K562 (cell line): Measurements from ENCODE around the gene THUMPD1. TPM values are rescaled to one million over a fixed set of nuclear protein-coding genes. Genes with fewer than 3 reads are reported as not detected.

Source experiments
- ATAC-seq: fragments of 200-7000 bp; cut with Tn5 transposase; 3 replicates; pipeline ENCODE4 v1.9.1; 2020; ENCODE audit warnings: moderate library complexity
- BruUV-seq: library from RNA; stranded (reverse); fragments of 400-500 nt; replicated peaks from 2 replicates; lab custom pipeline; 2021; lab: Mats Ljungman, UMichigan
- CTCF ChIA-PET: fragments of 300-600 bp; formaldehyde crosslinking; extraction: SDS; loops from one replicate; lab custom pipeline; 2021; ENCODE audit warnings: low intra/inter-chr PET ratio; lab: Yijun Ruan, JAX
- POLR2A ChIA-PET: fragments of 300-600, 350-650 bp; sonication (Branson Sonifier 250); formaldehyde crosslinking; extraction: SDS; loops from one replicate; lab custom pipeline; 2021; ENCODE audit warnings: antibody characterized with exemption, inconsistent platforms; lab: Yijun Ruan, JAX
- DNase-seq, 4 experiments: peaks; one replicate each; pipeline versions ENCODE4 v3.0.0 to v3.0.0-alpha.2; 2011 to 2018; ENCODE audit warnings: low spot score in 3 of 4, mixed read lengths in 3 of 4; ENCODE audit errors: extremely low read depth in 1 of 4
- FAIRE-seq: peaks from 2 replicates; lab custom pipeline; 2011; peaks lifted over from hg19 to GRCh38; lab: Jason Lieb, UNC
- H2AFZ ChIP-seq: 2 replicates; pipeline ENCODE4 v1.6.0; 2011; ENCODE audit warnings: low read depth, low read length, control low read depth, inconsistent platforms
- H3K27ac ChIP-seq: fragments of 200-600 bp; 3 replicates; pipeline ENCODE4 v1.8.0; 2011; ENCODE audit warnings: low read depth, mild to moderate bottlenecking, control low read depth, inconsistent platforms, low read length, moderate library complexity, mixed read lengths; ENCODE audit errors: extremely low read depth
- H3K27me3 ChIP-seq, 2 experiments: fragments of 300-600 bp in 1 of 2; 2 replicates in 1 of 2; 3 replicates in 1 of 2; pipeline versions ENCODE4 v1.6.0 to v1.8.0; 2011; ENCODE audit warnings: inconsistent platforms in 2 of 2, low read length in 2 of 2, mild to moderate bottlenecking in 1 of 2, mixed read lengths in 1 of 2, moderate library complexity in 1 of 2; ENCODE audit not compliant: control insufficient read depth in 2 of 2, insufficient read depth in 2 of 2
- H3K36me3 ChIP-seq: fragments of 300-600 bp; 3 replicates; pipeline ENCODE4 v1.8.0; 2011; ENCODE audit warnings: mild to moderate bottlenecking, low read length, inconsistent platforms; ENCODE audit not compliant: control insufficient read depth, insufficient read depth
- H3K4me1 ChIP-seq, 2 experiments: fragments of 200-600 bp in 1 of 2; replicated peaks in 1 of 2; 2 replicates in 1 of 2; 3 replicates in 1 of 2; pipeline versions ENCODE4 v1.5.1 to v1.8.0; 2011; ENCODE audit warnings: inconsistent platforms in 2 of 2, low read length in 2 of 2, mild to moderate bottlenecking in 1 of 2, mixed read lengths in 1 of 2, moderate library complexity in 1 of 2; ENCODE audit not compliant: control insufficient read depth in 2 of 2, insufficient read depth in 2 of 2
- H3K4me2 ChIP-seq: 2 replicates; pipeline ENCODE4 v1.6.1; 2011; ENCODE audit warnings: low read length, control low read depth, inconsistent platforms, mixed read lengths; ENCODE audit not compliant: insufficient read depth
- H3K4me3 ChIP-seq: fragments of 200-600 bp; sonication (generic), shearing (Covaris generic); 2 replicates; pipeline ENCODE4 v1.5.1; 2016; ENCODE audit warnings: control low read depth, inconsistent platforms
- H3K79me2 ChIP-seq: fragments of 200-600 bp; 3 replicates; pipeline ENCODE4 v1.8.0; 2011; ENCODE audit warnings: low read length, inconsistent platforms; ENCODE audit not compliant: control insufficient read depth, insufficient read depth
- H3K9ac ChIP-seq, 2 experiments: 2 replicates each; pipeline versions ENCODE4 v1.6.0 to v1.6.1; 2011; ENCODE audit warnings: low read depth in 2 of 2, low read length in 2 of 2, control low read depth in 1 of 2, inconsistent platforms in 1 of 2, mild to moderate bottlenecking in 1 of 2, mixed read lengths in 1 of 2; ENCODE audit not compliant: insufficient read depth in 1 of 2
- H3K9me1 ChIP-seq: one replicate; pipeline ENCODE4 v1.6.0; 2011; ENCODE audit warnings: inconsistent platforms, mild to moderate bottlenecking, low read length, moderate library complexity; ENCODE audit not compliant: control insufficient read depth, insufficient read depth
- H3K9me3 ChIP-seq: replicated peaks from 2 replicates; pipeline ENCODE4 v1.5.1; 2011; ENCODE audit warnings: low read depth, low read length, inconsistent platforms; ENCODE audit not compliant: control insufficient read depth, insufficient read depth
- H4K20me1 ChIP-seq: replicated peaks from 2 replicates; pipeline ENCODE4 v1.6.1; 2011; ENCODE audit warnings: low read length, inconsistent platforms, mixed read lengths; ENCODE audit not compliant: control insufficient read depth, insufficient read depth
- ARID1B ChIP-seq: fragments of 450-650 bp; IDR thresholded peaks from 2 replicates; pipeline ENCODE4 v1.6.1; 2016; ENCODE audit warnings: antibody characterized with exemption, mild to moderate bottlenecking, inconsistent platforms
- ASH1L ChIP-seq: fragments of 450-650 bp; IDR thresholded peaks from 2 replicates; pipeline ENCODE4 v1.6.1; 2018; ENCODE audit warnings: borderline replicate concordance, mild to moderate bottlenecking, low read depth; ENCODE audit not compliant: partially characterized antibody
- CEBPB ChIP-seq: fragments of 450-650 bp; IDR thresholded peaks from 2 replicates; pipeline ENCODE4 v1.6.1; 2016; ENCODE audit warnings: missing genetic modification characterization, missing compliant biosample characterization
- DPF2 ChIP-seq: fragments of 450-650 bp; IDR thresholded peaks from 2 replicates; pipeline ENCODE4 v1.6.1; 2016
- FOSL1 ChIP-seq: fragments of 200-800 bp; sonication (Bioruptor generic); conservative IDR thresholded peaks from 2 replicates; pipeline ENCODE4 v1.6.1; 2016; ENCODE audit warnings: missing genetic modification characterization, missing compliant biosample characterization
- HMG20A ChIP-seq: fragments of 450-650 bp; formaldehyde crosslinking; conservative IDR thresholded peaks from 2 replicates; pipeline ENCODE4 v1.4.0; 2020; ENCODE audit warnings: mild to moderate bottlenecking, mixed read lengths
- HOXB6 ChIP-seq: fragments of 250-450 bp; sonication (Bioruptor Pico); IDR thresholded peaks from 2 replicates; pipeline ENCODE4 v1.5.1; 2022; ENCODE audit warnings: mild to moderate bottlenecking, borderline replicate concordance
- JUND ChIP-seq, 2 experiments: IDR thresholded peaks; 2 replicates in 1 of 2; 3 replicates in 1 of 2; pipeline ENCODE4 v1.6.1; 2011; ENCODE audit warnings: borderline replicate concordance in 2 of 2, low read depth in 2 of 2, low read length in 2 of 2, improper control_type of control experiment in 1 of 2, missing biosample characterization in 1 of 2, missing genetic modification characterization in 1 of 2, missing genetic modification reagents in 1 of 2
- KLF6 ChIP-seq: fragments of 250-450 bp; sonication (Bioruptor Pico); IDR thresholded peaks from 2 replicates; pipeline ENCODE4 v1.4.0; 2020; ENCODE audit warnings: mild to moderate bottlenecking, moderate library complexity, borderline replicate concordance
- MECOM ChIP-seq: fragments of 250-450 bp; sonication (Bioruptor Pico); IDR thresholded peaks from 2 replicates; pipeline ENCODE4 v1.8.0; 2022; ENCODE audit warnings: inconsistent platforms
- MYC ChIP-seq, 2 experiments: fragments of 250-450 bp in 1 of 2; sonication (Bioruptor Pico) in 1 of 2; IDR thresholded peaks; 2 replicates each; pipeline versions ENCODE4 v1.5.1 to v1.6.1; 2012 to 2021; ENCODE audit warnings: low read depth in 2 of 2, borderline replicate concordance in 1 of 2, improper control_type of control experiment in 1 of 2, low read length in 1 of 2, mild to moderate bottlenecking in 1 of 2, moderate library complexity in 1 of 2
- SMARCC2 ChIP-seq: fragments of 450-650 bp; IDR thresholded peaks from 2 replicates; pipeline ENCODE4 v1.6.1; 2017; ENCODE audit warnings: antibody characterized with exemption, moderate library complexity, mild to moderate bottlenecking, low read depth
- SMARCE1 ChIP-seq: fragments of 450-650 bp; IDR thresholded peaks from 2 replicates; pipeline ENCODE4 v1.7.1; 2016; ENCODE audit warnings: mild to moderate bottlenecking
- WGBS: fragments of 100-300 bp; shearing (Covaris generic); methylation state at CpG from one replicate; pipeline ENCODE4 v1.1.6; 2016; ENCODE audit warnings: low coverage, mixed read lengths; ENCODE audit not compliant: insufficient coverage; ENCODE audit errors: missing lambda C conversion rate; 5-methylcytosine and 5-hydroxymethylcytosine counted together
- in situ Hi-C: fragments of 300-500 bp; cut with MboI; formaldehyde crosslinking; loops from 4 replicates; pipeline ENCODE4 v1.15.0; 2018; ENCODE audit warnings: inconsistent platforms, mixed read lengths
- intact Hi-C: fragments of 100-400 bp; cut with micrococcal nuclease; formaldehyde crosslinking; loops from 2 replicates; pipeline ENCODE4 v1.14.2; 2022
- polyA plus RNA-seq, 8 experiments: library from polyadenylated mRNA; depleted of rRNA in 4 of 8; stranded (reverse) in 5 of 8; unstranded in 3 of 8; fragments of >200 nt; fragmentation: Nextera tagmentation in 2 of 8; fragmentation: Illumina TruSeq in 1 of 8; extraction: Ambion mirVana in 2 of 8; extraction: Trizol in 1 of 8; gene quantifications; 2 replicates each; pipeline versions ENCODE4 v1.2.1 to v1.2.3, GENCODE V29; 2011 to 2014; ENCODE audit warnings: inconsistent platforms in 1 of 8, missing spikeins in 1 of 8
- total RNA-seq, 7 experiments: library from RNA; depleted of rRNA in 6 of 7; stranded (reverse); fragments of >200 nt in 6 of 7; fragmentation: Illumina TruSeq in 2 of 7; extraction: Trizol in 2 of 7; gene quantifications; 2 replicates each; pipeline versions ENCODE4 v1.2.1 to v1.2.3, GENCODE V29; 2011 to 2021; ENCODE audit warnings: low replicate concordance in 1 of 7
- TF ChIP-seq, protein P1 (sequence below): fragments of 250-450 bp; sonication (Bioruptor Pico); IDR thresholded peaks from 2 replicates; pipeline ENCODE4 v1.5.0; 2021

The THUMPD1 gene
- total and polyA plus RNA-seq, 9 of the 15 experiments (the other 6 are each of a cell fraction or from before 2014, with no cell fraction given), result 37.8 to 101 (median 56.8) TPM

- H3K4me2 ChIP-seq, result no peak overlapping the region
- in situ Hi-C loops, result loop anchor here (5.0 kb wide), 1 partner anchor 82 kb away; no protein-coding TSS in a partner anchor
- H3K79me2 ChIP-seq, result no peaks in the 10 kb centered on the region
- CTCF ChIA-PET, result no interaction called here
- peaks cover 0 to 10% of the 10 kb centered on the region in 2 experiments; a peak in 2 of 5 replicates for H3K4me1 ChIP-seq
- H3K4me3 ChIP-seq, result no peak overlapping the region
- H3K9ac ChIP-seq, result no peak overlapping the region
- FAIRE-seq, result no peak
- intact Hi-C loops, result loop anchor here (5.0 kb wide), 1 partner anchor 67 kb away; no protein-coding TSS in a partner anchor
- H3K36me3 ChIP-seq, result no peaks in the 10 kb centered on the region; the same call in 2 of the 3 replicates
- no peaks in the 10 kb centered on the region for H4K20me1 ChIP-seq
- no peaks in the 10 kb centered on the region for H3K9me1 ChIP-seq
- DNase-seq, result no peak
- H2AFZ ChIP-seq, result no peak overlapping the region
- ATAC-seq, result no peak
- H3K9me3 ChIP-seq, result no peaks in the 10 kb centered on the region
- TF ChIP-seq HMG20A (CRISPR knock-in tag) (no peak), CEBPB (tag) (peak; percentile 49; the same call in 1 of the 2 replicates)
- POLR2A ChIA-PET, result interaction anchor here (0.6 to 0.8 kb wide), 2 partner anchors 15 to 210 kb away, joined by 4 to 5 read pairs; no protein-coding TSS in a partner anchor
- H3K27me3 ChIP-seq, result no peaks in the 10 kb centered on the region
- BruUV-seq, result no TSS peak
- H3K27ac ChIP-seq, result no peak overlapping the region
Measured at GRCh38 chr16:20689668-20690067, 52.0 kb downstream of the THUMPD1 start.

- ATAC-seq, result no peak
- TF ChIP-seq MYC (IDR thresholded peaks at IDR 0.05; ENCODE audit: low read depth, low read length) (no peak), MYC (CRISPR knock-in tag; IDR thresholded peaks at IDR 0.05; ENCODE audit: borderline replicate concordance, low read depth) (no peak), ASH1L (no peak), HOXB6 (CRISPR knock-in tag) (no peak), KLF6 (no peak), FOSL1 (tag) (peak; percentile 82), SMARCE1 (0 out of 2 replicates have a peak, but pooled peaks have one; percentile 20), SMARCC2 (peak; percentile 22; the same call in 1 of the 2 replicates), DPF2 (0 out of 2 replicates have a peak, but pooled peaks have one; percentile 10), ARID1B (peak; percentile 35; the same call in 1 of the 2 replicates), JUND (IDR thresholded peaks at IDR 0.05; ENCODE audit: borderline replicate concordance, low read depth, low read length) (peak; percentile 57; the same call in 1 of the 2 replicates), JUND (tag; IDR thresholded peaks at IDR 0.05; ENCODE audit: borderline replicate concordance, low read depth, low read length) (peak; percentile 44; the same call in 1 of the 3 replicates), MECOM (CRISPR knock-in tag) (no peak)
- TF ChIP-seq, protein P1, sequence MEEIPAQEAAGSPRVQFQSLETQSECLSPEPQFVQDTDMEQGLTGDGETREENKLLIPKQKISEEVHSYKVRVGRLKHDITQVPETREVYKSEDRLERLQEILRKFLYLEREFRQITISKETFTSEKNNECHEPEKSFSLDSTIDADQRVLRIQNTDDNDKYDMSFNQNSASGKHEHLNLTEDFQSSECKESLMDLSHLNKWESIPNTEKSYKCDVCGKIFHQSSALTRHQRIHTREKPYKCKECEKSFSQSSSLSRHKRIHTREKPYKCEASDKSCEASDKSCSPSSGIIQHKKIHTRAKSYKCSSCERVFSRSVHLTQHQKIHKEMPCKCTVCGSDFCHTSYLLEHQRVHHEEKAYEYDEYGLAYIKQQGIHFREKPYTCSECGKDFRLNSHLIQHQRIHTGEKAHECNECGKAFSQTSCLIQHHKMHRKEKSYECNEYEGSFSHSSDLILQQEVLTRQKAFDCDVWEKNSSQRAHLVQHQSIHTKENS, result no peak
Measured at GRCh38 chr16:20683812-20684211, 57.8 kb downstream of the THUMPD1 start.

More at GRCh38 chr16:20683812-20684211, 57.8 kb downstream of the THUMPD1 start:
- Histone ChIP-seq H3K9ac (no peak overlapping the region), H3K27ac (no peak overlapping the region), H3K9me3 (no peaks in the 10 kb centered on the region), H3K4me2 (no peak overlapping the region), H3K79me2 (no peaks in the 10 kb centered on the region), H3K4me1 (peaks cover 3 to 26% of the 10 kb centered on the region in 2 experiments; a peak in 2 of 5 replicates), H2AFZ (no peak overlapping the region), H3K36me3 (no peaks in the 10 kb centered on the region; the same call in 2 of the 3 replicates), H3K27me3 (no peaks in the 10 kb centered on the region), H3K9me1 (no peaks in the 10 kb centered on the region), H3K4me3 (no peak overlapping the region), H4K20me1 (no peaks in the 10 kb centered on the region)
- ChIA-PET POLR2A (interaction anchor here (2.9 kb wide), 1 partner anchor 11 kb away, joined by 14 read pairs; no protein-coding TSS in a partner anchor), CTCF (interaction anchor here (0.9 kb wide), 1 partner anchor 25 kb away, joined by 3 read pairs; no protein-coding TSS in a partner anchor)
- DNase-seq (no peak), FAIRE-seq (no peak)
- no TSS peak for BruUV-seq
- 21% methylated on average over 1 of the region's 1 CpG for WGBS
- intact Hi-C loops (loop anchor here (5.0 kb wide), 1 partner anchor 58 kb away; the partner anchor contains the start of gene THUMPD1), in situ Hi-C loops (no loop called here)
